HepG2 (cell line): ENCODE results near the gene TEX19. TPM values are rescaled to one million over a fixed set of nuclear protein-coding genes. Genes with fewer than 3 reads are reported as not detected.

ENCODE experiments used
- FOXM1 ChIP-seq: sonication (generic); formaldehyde crosslinking; IDR thresholded peaks from 2 replicates; pipeline ENCODE4 v1.5.0; 2020; ENCODE audit warnings: missing genetic modification reagents
- ONECUT2 ChIP-seq: sonication (generic); formaldehyde crosslinking; IDR thresholded peaks from 2 replicates; pipeline ENCODE4 v1.4.0; 2020; ENCODE audit warnings: missing genetic modification reagents
- RAD51 ChIP-seq: fragments of 450-650 bp; IDR thresholded peaks from 2 replicates; pipeline ENCODE4 v1.6.1; 2016; ENCODE audit warnings: borderline replicate concordance
- SALL1 ChIP-seq: sonication (generic); formaldehyde crosslinking; IDR thresholded peaks from 2 replicates; pipeline ENCODE4 v1.8.0; 2022; ENCODE audit warnings: mild to moderate bottlenecking, missing genetic modification reagents
- SNAPC2 ChIP-seq: sonication (generic); formaldehyde crosslinking; IDR thresholded peaks from 2 replicates; pipeline ENCODE4 v1.8.1; 2022; ENCODE audit warnings: mild to moderate bottlenecking, missing genetic modification reagents
- SPEN ChIP-seq: sonication (generic); formaldehyde crosslinking; IDR thresholded peaks from 2 replicates; pipeline ENCODE4 v1.5.1; 2020; ENCODE audit warnings: low read depth, mild to moderate bottlenecking, missing genetic modification reagents
- TBP ChIP-seq: sonication (generic); formaldehyde crosslinking; IDR thresholded peaks from 2 replicates; pipeline ENCODE4 v1.5.0; 2020; ENCODE audit warnings: missing genetic modification reagents
- TP53 ChIP-seq: sonication (generic); formaldehyde crosslinking; conservative IDR thresholded peaks from 2 replicates; pipeline ENCODE4 v1.4.0; 2020; ENCODE audit warnings: missing genetic modification reagents
- ZNF24 ChIP-seq: fragments of 450-650 bp; IDR thresholded peaks from 2 replicates; pipeline ENCODE4 v1.6.1; 2017; ENCODE audit warnings: antibody characterized with exemption, mild to moderate bottlenecking
- ZNF296 ChIP-seq: sonication (generic); formaldehyde crosslinking; conservative IDR thresholded peaks from 2 replicates; pipeline ENCODE4 v1.5.0; 2020; ENCODE audit warnings: mild to moderate bottlenecking, missing genetic modification reagents
- ZNF30 ChIP-seq: sonication (generic); formaldehyde crosslinking; IDR thresholded peaks from 2 replicates; pipeline ENCODE4 v1.5.0; 2020; ENCODE audit warnings: mild to moderate bottlenecking, missing genetic modification reagents
- ZNF383 ChIP-seq: sonication (generic); formaldehyde crosslinking; IDR thresholded peaks from 2 replicates; pipeline ENCODE4 v1.4.0; 2020; ENCODE audit warnings: missing genetic modification reagents, mild to moderate bottlenecking, borderline replicate concordance
- ZNF891 ChIP-seq: sonication (generic); formaldehyde crosslinking; IDR thresholded peaks from 2 replicates; pipeline ENCODE4 v1.5.0; 2020; ENCODE audit warnings: mild to moderate bottlenecking, missing genetic modification reagents
- polyA plus RNA-seq, 8 experiments: library from polyadenylated mRNA; depleted of rRNA in 3 of 8; stranded (reverse) in 7 of 8; unstranded in 1 of 8; fragments of >200 nt; fragmentation: Illumina TruSeq in 4 of 8; extraction: Trizol in 4 of 8; gene quantifications; 2 replicates each; pipeline versions ENCODE4 v1.2.1 to v1.2.3, GENCODE V29; 2011 to 2016; ENCODE audit warnings: low read depth in 4 of 8, missing spikeins in 1 of 8, mixed read lengths in 1 of 8; ENCODE audit not compliant: insufficient read depth in 1 of 8
- total RNA-seq, 5 experiments: library from RNA; depleted of rRNA; stranded (reverse); fragments of >200 nt; fragmentation: Illumina TruSeq; extraction: Trizol; gene quantifications; 2 replicates each; pipeline ENCODE4 v1.2.3, GENCODE V29; 2016; ENCODE audit warnings: low read depth in 1 of 5
- TF ChIP-seq, protein P1 (sequence below): sonication (generic); formaldehyde crosslinking; IDR thresholded peaks from 2 replicates; pipeline ENCODE4 v1.5.0; 2020; ENCODE audit warnings: missing genetic modification reagents
- TF ChIP-seq, protein P2 (sequence below), 2 experiments: fragments of 450-650 bp in 1 of 2; sonication (generic) in 1 of 2; formaldehyde crosslinking in 1 of 2; IDR thresholded peaks; 2 replicates each; pipeline versions ENCODE4 v1.6.1 to v1.8.0; 2016 to 2022; ENCODE audit warnings: antibody characterized with exemption in 1 of 2, mild to moderate bottlenecking in 1 of 2, missing genetic modification reagents in 1 of 2
- TF ChIP-seq, protein P3 (sequence below): sonication (generic); formaldehyde crosslinking; IDR thresholded peaks from 2 replicates; pipeline ENCODE4 v1.4.0; 2020; ENCODE audit warnings: missing genetic modification reagents

TEX19 gene
- total and polyA plus RNA-seq, 2 of the 13 experiments (the other 11 are each of a cell fraction or from before 2014, with no cell fraction given), result 1.3 to 6.0 TPM

DNA sequence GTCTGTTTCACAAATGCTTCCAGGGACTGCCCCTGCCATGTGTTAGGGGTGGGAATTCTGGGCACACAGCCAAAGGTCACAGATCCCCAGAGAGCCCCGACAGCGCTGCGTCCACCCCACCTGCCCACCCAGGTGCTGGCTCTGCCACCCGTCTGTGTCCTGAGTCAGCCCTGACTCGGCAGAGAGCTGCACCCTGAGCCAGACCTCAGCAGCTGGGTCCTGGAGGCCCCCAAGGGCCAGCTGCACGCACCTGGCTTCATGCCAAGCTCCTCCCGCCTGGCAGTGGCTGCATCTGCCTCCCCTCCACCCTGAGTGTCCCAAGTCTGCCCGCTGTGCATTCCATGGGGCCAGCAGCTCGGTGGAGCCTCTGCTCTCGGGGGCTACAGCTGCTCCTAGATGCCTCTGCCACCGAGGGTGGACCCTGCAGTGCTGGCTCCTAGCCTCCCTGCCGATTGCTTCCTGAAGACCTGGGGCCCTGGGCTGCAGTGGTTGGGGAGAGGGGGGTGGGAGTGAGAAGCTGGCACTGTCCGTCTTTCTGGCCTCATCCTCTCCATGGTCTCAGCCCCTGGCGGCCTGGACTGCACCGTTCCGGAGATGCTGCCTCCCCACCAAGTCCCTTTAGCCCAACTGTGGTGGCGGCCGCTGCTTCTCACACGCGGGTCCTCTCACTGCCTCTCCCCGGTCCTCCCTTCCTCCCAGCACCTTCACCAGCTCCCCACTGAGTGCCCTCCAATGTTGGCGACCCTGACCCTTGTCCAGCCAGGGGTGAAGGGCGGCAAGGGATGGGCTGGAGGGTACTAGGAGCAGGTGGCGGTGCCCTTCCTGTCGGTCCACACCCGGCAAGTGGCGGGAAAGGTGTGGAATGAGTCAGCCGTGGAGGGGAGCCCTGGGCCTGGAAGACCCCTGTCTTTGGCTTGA is 28.5 kb upstream of the TEX19 start (continued):
- TF ChIP-seq ZNF24 (no peak), TP53 (no peak), ONECUT2 (CRISPR knock-in tag) (no peak), ZNF30 (no peak), SNAPC2 (CRISPR knock-in tag) (no peak), SPEN (CRISPR knock-in tag) (peak; percentile 55; the same call in 1 of the 2 replicates), SALL1 (CRISPR knock-in tag) (peak; percentile 81), ZNF383 (CRISPR knock-in tag) (0 out of 2 replicates have a peak, but pooled peaks have one; percentile 70), ZNF296 (CRISPR knock-in tag) (no peak), FOXM1 (no peak), TBP (no peak), ZNF891 (CRISPR knock-in tag) (no peak), RAD51 (no peak)
- TF ChIP-seq, protein P1, sequence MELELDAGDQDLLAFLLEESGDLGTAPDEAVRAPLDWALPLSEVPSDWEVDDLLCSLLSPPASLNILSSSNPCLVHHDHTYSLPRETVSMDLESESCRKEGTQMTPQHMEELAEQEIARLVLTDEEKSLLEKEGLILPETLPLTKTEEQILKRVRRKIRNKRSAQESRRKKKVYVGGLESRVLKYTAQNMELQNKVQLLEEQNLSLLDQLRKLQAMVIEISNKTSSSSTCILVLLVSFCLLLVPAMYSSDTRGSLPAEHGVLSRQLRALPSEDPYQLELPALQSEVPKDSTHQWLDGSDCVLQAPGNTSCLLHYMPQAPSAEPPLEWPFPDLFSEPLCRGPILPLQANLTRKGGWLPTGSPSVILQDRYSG (CRISPR knock-in tag), result no peak
- TF ChIP-seq, protein P2, sequence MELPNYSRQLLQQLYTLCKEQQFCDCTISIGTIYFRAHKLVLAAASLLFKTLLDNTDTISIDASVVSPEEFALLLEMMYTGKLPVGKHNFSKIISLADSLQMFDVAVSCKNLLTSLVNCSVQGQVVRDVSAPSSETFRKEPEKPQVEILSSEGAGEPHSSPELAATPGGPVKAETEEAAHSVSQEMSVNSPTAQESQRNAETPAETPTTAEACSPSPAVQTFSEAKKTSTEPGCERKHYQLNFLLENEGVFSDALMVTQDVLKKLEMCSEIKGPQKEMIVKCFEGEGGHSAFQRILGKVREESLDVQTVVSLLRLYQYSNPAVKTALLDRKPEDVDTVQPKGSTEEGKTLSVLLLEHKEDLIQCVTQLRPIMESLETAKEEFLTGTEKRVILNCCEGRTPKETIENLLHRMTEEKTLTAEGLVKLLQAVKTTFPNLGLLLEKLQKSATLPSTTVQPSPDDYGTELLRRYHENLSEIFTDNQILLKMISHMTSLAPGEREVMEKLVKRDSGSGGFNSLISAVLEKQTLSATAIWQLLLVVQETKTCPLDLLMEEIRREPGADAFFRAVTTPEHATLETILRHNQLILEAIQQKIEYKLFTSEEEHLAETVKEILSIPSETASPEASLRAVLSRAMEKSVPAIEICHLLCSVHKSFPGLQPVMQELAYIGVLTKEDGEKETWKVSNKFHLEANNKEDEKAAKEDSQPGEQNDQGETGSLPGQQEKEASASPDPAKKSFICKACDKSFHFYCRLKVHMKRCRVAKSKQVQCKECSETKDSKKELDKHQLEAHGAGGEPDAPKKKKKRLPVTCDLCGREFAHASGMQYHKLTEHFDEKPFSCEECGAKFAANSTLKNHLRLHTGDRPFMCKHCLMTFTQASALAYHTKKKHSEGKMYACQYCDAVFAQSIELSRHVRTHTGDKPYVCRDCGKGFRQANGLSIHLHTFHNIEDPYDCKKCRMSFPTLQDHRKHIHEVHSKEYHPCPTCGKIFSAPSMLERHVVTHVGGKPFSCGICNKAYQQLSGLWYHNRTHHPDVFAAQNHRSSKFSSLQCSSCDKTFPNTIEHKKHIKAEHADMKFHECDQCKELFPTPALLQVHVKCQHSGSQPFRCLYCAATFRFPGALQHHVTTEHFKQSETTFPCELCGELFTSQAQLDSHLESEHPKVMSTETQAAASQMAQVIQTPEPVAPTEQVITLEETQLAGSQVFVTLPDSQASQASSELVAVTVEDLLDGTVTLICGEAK (IDR thresholded peaks at IDR 0.05), result no peak
- TF ChIP-seq, protein P2 (CRISPR knock-in tag; IDR thresholded peaks at IDR 0.05), result peak; percentile 16; the same call in 1 of the 2 replicates
- TF ChIP-seq, protein P3, sequence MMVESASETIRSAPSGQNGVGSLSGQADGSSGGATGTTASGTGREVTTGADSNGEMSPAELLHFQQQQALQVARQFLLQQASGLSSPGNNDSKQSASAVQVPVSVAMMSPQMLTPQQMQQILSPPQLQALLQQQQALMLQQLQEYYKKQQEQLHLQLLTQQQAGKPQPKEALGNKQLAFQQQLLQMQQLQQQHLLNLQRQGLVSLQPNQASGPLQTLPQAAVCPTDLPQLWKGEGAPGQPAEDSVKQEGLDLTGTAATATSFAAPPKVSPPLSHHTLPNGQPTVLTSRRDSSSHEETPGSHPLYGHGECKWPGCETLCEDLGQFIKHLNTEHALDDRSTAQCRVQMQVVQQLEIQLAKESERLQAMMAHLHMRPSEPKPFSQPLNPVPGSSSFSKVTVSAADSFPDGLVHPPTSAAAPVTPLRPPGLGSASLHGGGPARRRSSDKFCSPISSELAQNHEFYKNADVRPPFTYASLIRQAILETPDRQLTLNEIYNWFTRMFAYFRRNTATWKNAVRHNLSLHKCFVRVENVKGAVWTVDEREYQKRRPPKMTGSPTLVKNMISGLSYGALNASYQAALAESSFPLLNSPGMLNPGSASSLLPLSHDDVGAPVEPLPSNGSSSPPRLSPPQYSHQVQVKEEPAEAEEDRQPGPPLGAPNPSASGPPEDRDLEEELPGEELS (CRISPR knock-in tag), result 0 out of 2 replicates have a peak, but pooled peaks have one; percentile 24
